ENCODE data around the gene TMPRSS7.
A peak's percentile ranks its signal among the peaks of the same experiment; 100 is the strongest.

Gene TMPRSS7

GRCh38 chr3:112034436-112034835 is at the start of gene TMPRSS7:
TMPRSS7 (plus strand) TSS chr3:112034736; CDS start chr3:112034846, 110 bp downstream.
- no peak for DNase-seq (ENCODE audit: low spot score)

- no peak for DNase-seq (ENCODE audit: low spot score)
These were observed 47.7 kb upstream of the TMPRSS7 start for GRCh38 chr3:111986800-111987199.

GRCh38 chr3:111989061-111989678 is 45.4 kb upstream of the TMPRSS7 start:
- DNase-seq (ENCODE audit: low spot score): peak; percentile 59

GRCh38 chr3:111993038-111993437 is 41.5 kb upstream of the TMPRSS7 start:
- DNase-seq (ENCODE audit: low spot score): no peak

GRCh38 chr3:111998636-111999483 is 35.7 kb upstream of the TMPRSS7 start, which contains the start of gene TAGLN3:
TAGLN3 (plus strand) TSS chr3:111998922; CDS start chr3:111999423, 501 bp downstream.
- no peak for DNase-seq (ENCODE audit: low spot score)

- no peak for DNase-seq (ENCODE audit: low spot score)
These were observed 34.8 kb upstream of the TMPRSS7 start for GRCh38 chr3:111999484-112000324.

GRCh38 chr3:112000367-112000771 is 34.2 kb upstream of the TMPRSS7 start:
- no peak for DNase-seq (ENCODE audit: low spot score)

- no peak for DNase-seq (ENCODE audit: low spot score)
These were observed 33.6 kb upstream of the TMPRSS7 start for GRCh38 chr3:112000966-112001365.

GRCh38 chr3:112001526-112001925 is 33.0 kb upstream of the TMPRSS7 start:
- no peak for DNase-seq (ENCODE audit: low spot score)

- DNase-seq (ENCODE audit: low spot score): peak; percentile 51
These were observed 32.2 kb upstream of the TMPRSS7 start for GRCh38 chr3:112002096-112002971.

GRCh38 chr3:112003321-112004080 is 31.0 kb upstream of the TMPRSS7 start:
- DNase-seq (ENCODE audit: low spot score): no peak

- no peak for DNase-seq (ENCODE audit: low spot score)
These were observed 30.3 kb upstream of the TMPRSS7 start for GRCh38 chr3:112004187-112004586.

GRCh38 chr3:112004669-112005068 is 29.9 kb upstream of the TMPRSS7 start:
- no peak for DNase-seq (ENCODE audit: low spot score)

- no peak for DNase-seq (ENCODE audit: low spot score)
These were observed 29.4 kb upstream of the TMPRSS7 start for GRCh38 chr3:112005091-112005672.

- no peak for DNase-seq (ENCODE audit: low spot score)
These were observed 26.9 kb upstream of the TMPRSS7 start for GRCh38 chr3:112007633-112008032.

- no peak for DNase-seq (ENCODE audit: low spot score)
These were observed 24.9 kb upstream of the TMPRSS7 start for GRCh38 chr3:112009670-112010069.

- no peak for DNase-seq (ENCODE audit: low spot score)
These were observed 23.9 kb upstream of the TMPRSS7 start for GRCh38 chr3:112010636-112011035.

- no peak for DNase-seq (ENCODE audit: low spot score)
These were observed 23.1 kb upstream of the TMPRSS7 start for GRCh38 chr3:112011376-112011940.

GRCh38 chr3:112012205-112012992 is 22.1 kb upstream of the TMPRSS7 start:
- DNase-seq (ENCODE audit: low spot score): no peak
